Suprapubic skin (tissue), 4 donors: ENCODE measurements around the gene SMYD3.

Experiments used
- CTCF ChIP-seq, 2 donors: fragments of 200-600 bp in 1 of 2; fragments of 450-650 bp in 1 of 2; sonication (generic) in 1 of 2; IDR thresholded peaks; one replicate each; pipeline ENCODE4 v1.5.1; 2016 to 2019; ENCODE audit warnings: antibody characterized with exemption in 2 of 2, mild to moderate bottlenecking in 1 of 2, moderate library complexity in 1 of 2
- EP300 ChIP-seq: sonication (generic); formaldehyde crosslinking; IDR thresholded peaks from one replicate; pipeline ENCODE4 v1.6.1; 2017; ENCODE audit warnings: antibody characterized with exemption
- POLR2A ChIP-seq, 2 donors: fragments of 450-650 bp; IDR thresholded peaks; one replicate each; pipeline ENCODE4 v1.6.1; 2017; ENCODE audit warnings: antibody characterized with exemption in 2 of 2, mild to moderate bottlenecking in 2 of 2, moderate library complexity in 2 of 2
- POLR2AphosphoS5 ChIP-seq, 3 donors: sonication (generic); formaldehyde crosslinking; IDR thresholded peaks; one replicate each; pipeline ENCODE4 v1.6.1; 2017; ENCODE audit warnings: antibody characterized with exemption in 3 of 3

DNA sequence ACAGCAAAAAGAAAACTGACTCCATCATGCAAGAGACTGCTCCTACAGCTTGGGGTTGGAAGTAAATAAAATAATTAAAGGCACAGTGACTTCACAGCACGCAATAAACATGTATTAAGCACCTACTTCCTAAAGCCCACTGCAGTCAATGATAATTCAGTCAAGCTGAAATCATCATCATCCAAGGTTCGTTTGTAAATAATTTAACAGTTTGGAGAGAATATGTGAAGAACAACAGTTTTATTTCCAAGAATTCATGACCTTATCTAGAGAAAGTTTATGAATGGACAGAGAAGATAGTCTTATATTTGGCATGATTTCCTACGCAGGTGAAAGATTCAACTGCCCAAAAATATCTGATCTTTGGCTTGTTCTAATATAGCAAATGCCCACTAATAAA, 86.8 kb downstream of the SMYD3 start:
- TF ChIP-seq POLR2AphosphoS5 (IDR thresholded peaks at IDR 0.05), result no peak
- TF ChIP-seq EP300, result no peak
- TF ChIP-seq CTCF (IDR thresholded peaks at IDR 0.05), result no peak
- no peak for TF ChIP-seq POLR2A (IDR thresholded peaks at IDR 0.05)
